Smooth muscle cell (in vitro differentiated cells): Measurements from ENCODE around the gene PDE8B. TPM values are rescaled to one million over a fixed set of nuclear protein-coding genes. Genes with fewer than 3 reads are reported as not detected.

Experiments used
- DNase-seq: peaks from one replicate; lab custom pipeline; 2025; ENCODE audit not compliant: unreplicated experiment; lab: John Stamatoyannopoulos, UW
- H2AFZ ChIP-seq: fragments of 200-600 bp; sonication (generic); 2 replicates; pipeline ENCODE4 v1.6.0; 2016; ENCODE audit warnings: antibody characterized with exemption, low read depth, mild to moderate bottlenecking
- H3F3A ChIP-seq: fragments of 200-600 bp; sonication (generic); 2 replicates; pipeline ENCODE4 v1.6.0; 2017; ENCODE audit warnings: antibody characterized with exemption, low read depth
- H3K27ac ChIP-seq: fragments of 200-600 bp; sonication (generic); 2 replicates; pipeline ENCODE4 v1.5.1; 2016; ENCODE audit warnings: low read depth, mild to moderate bottlenecking
- H3K27me3 ChIP-seq: fragments of 200-600 bp; sonication (generic); 2 replicates; pipeline ENCODE4 v1.6.1; 2016; ENCODE audit warnings: low read depth, mild to moderate bottlenecking
- H3K36me3 ChIP-seq: fragments of 200-600 bp; sonication (generic); 2 replicates; pipeline ENCODE4 v1.5.1; 2016; ENCODE audit warnings: low read depth
- H3K4me1 ChIP-seq: fragments of 200-600 bp; sonication (generic); 2 replicates; pipeline ENCODE4 v1.5.1; 2016; ENCODE audit warnings: low read depth
- H3K4me2 ChIP-seq: fragments of 200-600 bp; sonication (generic); 2 replicates; pipeline ENCODE4 v1.6.0; 2016; ENCODE audit warnings: mild to moderate bottlenecking
- H3K4me3 ChIP-seq: fragments of 200-600 bp; sonication (generic); 2 replicates; pipeline ENCODE4 v1.5.1; 2016; ENCODE audit warnings: mild to moderate bottlenecking
- H3K79me2 ChIP-seq: fragments of 200-600 bp; sonication (generic); 2 replicates; pipeline ENCODE4 v1.6.0; 2016; ENCODE audit warnings: low read depth, mild to moderate bottlenecking
- H3K9ac ChIP-seq: fragments of 200-600 bp; sonication (generic); 2 replicates; pipeline ENCODE4 v1.6.0; 2016; ENCODE audit warnings: low read depth
- H3K9me3 ChIP-seq: fragments of 200-600 bp; sonication (generic); replicated peaks from 2 replicates; pipeline ENCODE4 v1.5.1; 2016; ENCODE audit warnings: low read depth
- H4K20me1 ChIP-seq: fragments of 200-600 bp; sonication (generic); 2 replicates; pipeline ENCODE4 v1.6.0; 2016; ENCODE audit warnings: low read depth
- CTCF ChIP-seq: fragments of 200-600 bp; sonication (generic); IDR thresholded peaks from 2 replicates; pipeline ENCODE4 v1.5.1; 2017; ENCODE audit warnings: borderline replicate concordance, mild to moderate bottlenecking, antibody characterized with exemption; ENCODE audit not compliant: insufficient read depth, poor library complexity, severe bottlenecking
- WGBS: methylation state at CpG from one replicate; pipeline ENCODE4 v1.1.7; 2016; ENCODE audit warnings: low lambda C conversion rate; 5-methylcytosine and 5-hydroxymethylcytosine counted together
- polyA plus RNA-seq: library from polyadenylated mRNA; unstranded; fragments of >200 nt; fragmentation: Nextera tagmentation; extraction: Ambion mirVana; gene quantifications from 2 replicates; pipeline ENCODE4 v1.2.1, GENCODE V29; 2016
- total RNA-seq: library from RNA; depleted of rRNA; stranded (reverse); fragments of >200 nt; gene quantifications from 2 replicates; pipeline ENCODE4 v1.2.3, GENCODE V29; 2014

The PDE8B gene
- total and polyA plus RNA-seq, 2 experiments from 2014 or later = 0.13 to 0.18 TPM

DNA sequence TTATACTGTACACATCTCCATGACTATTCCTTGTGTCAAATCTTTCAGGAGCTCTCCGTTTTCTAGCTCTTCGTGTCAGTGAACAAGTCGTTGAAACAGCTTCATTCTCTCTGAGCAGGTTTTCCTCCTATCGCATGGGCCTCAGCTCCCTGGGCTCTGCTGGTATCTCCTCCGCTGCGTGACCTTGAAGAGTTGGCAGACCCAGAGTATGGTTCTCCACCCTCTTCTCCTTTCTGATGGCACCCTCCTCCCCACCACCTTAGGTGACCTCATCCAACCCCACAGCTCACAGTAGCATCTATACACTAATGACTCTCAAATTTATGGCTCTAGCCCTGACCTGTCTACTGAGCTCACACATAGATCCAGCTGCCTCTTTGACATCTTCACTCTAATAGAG lies 36.0 kb upstream of the PDE8B start:
- Histone ChIP-seq H3K36me3 (no peaks in the 10 kb centered on the region), H3K9me3 (no peaks in the 10 kb centered on the region), H3K4me2 (no peak overlapping the region), H3K4me3 (no peak overlapping the region), H4K20me1 (no peaks in the 10 kb centered on the region), H2AFZ (no peak overlapping the region), H3F3A (no peaks in the 10 kb centered on the region), H3K9ac (no peak overlapping the region), H3K27ac (no peak overlapping the region), H3K4me1 (no peaks in the 10 kb centered on the region), H3K79me2 (no peaks in the 10 kb centered on the region), H3K27me3 (peaks cover 18% of the 10 kb centered on the region)
- DNase-seq = no peak
- no peak for TF ChIP-seq CTCF
- WGBS = 80% methylated on average over 6 of the region's 6 CpGs

- no peak for DNase-seq
- H3K27me3 ChIP-seq = peaks cover 25% of the 10 kb centered on the region
- H2AFZ ChIP-seq = no peak overlapping the region
- H3K9me3 ChIP-seq = no peaks in the 10 kb centered on the region
- H3F3A ChIP-seq = no peaks in the 10 kb centered on the region
- peaks cover 2% of the 10 kb centered on the region for H3K4me1 ChIP-seq
- H3K9ac ChIP-seq = no peak overlapping the region
- H3K36me3 ChIP-seq = no peaks in the 10 kb centered on the region
- H3K4me2 ChIP-seq = no peak overlapping the region
- no peak overlapping the region for H3K4me3 ChIP-seq
- no peak overlapping the region for H3K27ac ChIP-seq
- H3K79me2 ChIP-seq = no peaks in the 10 kb centered on the region
- no peak for TF ChIP-seq CTCF
- no peaks in the 10 kb centered on the region for H4K20me1 ChIP-seq
These were observed 35.2 kb upstream of the PDE8B start for GRCh38 chr5:77175231-77175630.

GRCh38 chr5:77176429-77176828 lies 34.1 kb upstream of the PDE8B start:
- peaks cover 7% of the 10 kb centered on the region for H3K4me1 ChIP-seq
- H3K79me2 ChIP-seq = no peaks in the 10 kb centered on the region
- DNase-seq = no peak
- no peak overlapping the region for H2AFZ ChIP-seq
- H3K4me3 ChIP-seq = no peak overlapping the region
- H4K20me1 ChIP-seq = no peaks in the 10 kb centered on the region
- H3K4me2 ChIP-seq = no peak overlapping the region
- no peaks in the 10 kb centered on the region for H3F3A ChIP-seq
- H3K9ac ChIP-seq = no peak overlapping the region
- TF ChIP-seq CTCF = no peak
- H3K9me3 ChIP-seq = no peaks in the 10 kb centered on the region
- WGBS = 94% methylated on average over 5 of the region's 5 CpGs
- H3K36me3 ChIP-seq = no peaks in the 10 kb centered on the region
- H3K27ac ChIP-seq = no peak overlapping the region
- H3K27me3 ChIP-seq = peaks cover 37% of the 10 kb centered on the region

GRCh38 chr5:77177576-77177975 lies 32.9 kb upstream of the PDE8B start:
- Histone ChIP-seq H3K9me3 (no peaks in the 10 kb centered on the region), H3K4me1 (peaks cover 7% of the 10 kb centered on the region), H3K9ac (no peak overlapping the region), H3K27me3 (peaks cover 48% of the 10 kb centered on the region), H3K79me2 (no peaks in the 10 kb centered on the region), H3K36me3 (no peaks in the 10 kb centered on the region), H3F3A (no peaks in the 10 kb centered on the region), H3K27ac (no peak overlapping the region), H2AFZ (no peak overlapping the region), H3K4me2 (no peak overlapping the region), H3K4me3 (no peak overlapping the region), H4K20me1 (no peaks in the 10 kb centered on the region)
- no peak for DNase-seq
- 85% methylated on average over 5 of the region's 5 CpGs for WGBS
- TF ChIP-seq CTCF = no peak
